Posterior vena cava (tissue), 2 donors: ENCODE measurements around the gene DLGAP1. TPM values are rescaled to one million over a fixed set of nuclear protein-coding genes. Genes with fewer than 3 reads are reported as not detected.

Experiments
- DNase-seq: peaks from one replicate; pipeline ENCODE4 v3.0.0-alpha.2; 2020; ENCODE audit warnings: low spot score
- intact Hi-C, 2 donors: fragments of 100-400 bp; cut with DNase I; formaldehyde crosslinking; loops; one replicate each; pipeline versions ENCODE4 v1.14.1 to v1.14.2; 2022 to 2023
- total RNA-seq, 2 donors: library from RNA; stranded (reverse); fragmentation: NEBNext Ultra II Directional; extraction: Animal tissue kit (Norgen Biotek cat#: 25700); gene quantifications; one replicate each; pipeline ENCODE4 v1.2.1, GENCODE V29; 2021
- donor health status: DM: yes; HTN: yes; CAD: no.
- donor health status: DM: yes; HTN: yes; CAD: no.

The DLGAP1 gene
- total RNA-seq, 2 donors from 2014 or later: 0.05 to 0.32 TPM

- intact Hi-C loops: no loop called here
Observed at GRCh38 chr18:3898861-3899613, 556.1 kb downstream of the DLGAP1 start.

GRCh38 chr18:3892152-3892551 lies 563.0 kb downstream of the DLGAP1 start:
- DNase-seq: no peak
- intact Hi-C loops: no loop called here

More at GRCh38 chr18:3898861-3899613, 556.1 kb downstream of the DLGAP1 start:
- DNase-seq: no peak

- intact Hi-C loops: no loop called here
- no peak for DNase-seq
Observed at GRCh38 chr18:3891245-3891644, 563.9 kb downstream of the DLGAP1 start.

GRCh38 chr18:3889803-3890202 lies 565.3 kb downstream of the DLGAP1 start:
- DNase-seq: no peak
- intact Hi-C loops: no loop called here

GRCh38 chr18:3889121-3889520 lies 566.0 kb downstream of the DLGAP1 start:
- intact Hi-C loops: no loop called here
- DNase-seq: no peak

GRCh38 chr18:3886575-3887322 lies 568.4 kb downstream of the DLGAP1 start:
- no peak for DNase-seq
- intact Hi-C loops: no loop called here

- no peak for DNase-seq
- intact Hi-C loops: no loop called here
Observed at GRCh38 chr18:3885209-3885792, 569.8 kb downstream of the DLGAP1 start.

GRCh38 chr18:3879836-3880120 lies 575.3 kb downstream of the DLGAP1 start:
- intact Hi-C loops: no loop called here
- DNase-seq: no peak

- intact Hi-C loops: no loop called here
- no peak for DNase-seq
Observed at GRCh38 chr18:3879114-3879835, 575.8 kb downstream of the DLGAP1 start.

- DNase-seq: no peak
- intact Hi-C loops: no loop called here
Observed at GRCh38 chr18:3878401-3878800, 576.7 kb downstream of the DLGAP1 start.

- intact Hi-C loops: no loop called here
- no peak for DNase-seq
Observed at GRCh38 chr18:3877678-3878077, 577.4 kb downstream of the DLGAP1 start.

GRCh38 chr18:3875961-3876360 lies 579.1 kb downstream of the DLGAP1 start:
- intact Hi-C loops: no loop called here
- DNase-seq: no peak

- no peak for DNase-seq
- intact Hi-C loops: no loop called here
Observed at GRCh38 chr18:3875376-3875775, 579.7 kb downstream of the DLGAP1 start.

GRCh38 chr18:3874581-3874980 lies 580.5 kb downstream of the DLGAP1 start:
- no peak for DNase-seq
- intact Hi-C loops: no loop called here

- intact Hi-C loops: no loop called here
- no peak for DNase-seq
Observed at GRCh38 chr18:3874125-3874524, 581.0 kb downstream of the DLGAP1 start.

- intact Hi-C loops: no loop called here
- no peak for DNase-seq
Observed at GRCh38 chr18:3873698-3874097, 581.4 kb downstream of the DLGAP1 start.

- DNase-seq: no peak
- intact Hi-C loops: no loop called here
Observed at GRCh38 chr18:3873211-3873610, 581.9 kb downstream of the DLGAP1 start.

GRCh38 chr18:3872641-3873040 lies 582.5 kb downstream of the DLGAP1 start:
- DNase-seq: no peak
- intact Hi-C loops: no loop called here

GRCh38 chr18:3871687-3872086 lies 583.4 kb downstream of the DLGAP1 start:
- intact Hi-C loops: no loop called here
- DNase-seq: no peak

GRCh38 chr18:3870914-3871313 lies 584.2 kb downstream of the DLGAP1 start:
- intact Hi-C loops: no loop called here
- DNase-seq: no peak
